Fibroblast of lung (primary cell): ENCODE measurements around the gene CHD8. TPM values are rescaled to one million over a fixed set of nuclear protein-coding genes. Genes with fewer than 3 reads are reported as not detected.
"Not testable (repeated sequence)": the region's sequence is repeated elsewhere in the genome, so short reads cannot be mapped to it uniquely, and the experiment has no call there.

Experiments
- DNase-seq, 2 donors: peaks; one replicate each; pipeline versions ENCODE4 v3.0.0 to v3.0.0-alpha.2; 2010; ENCODE audit warnings: low read depth in 2 of 2
- H2AFZ ChIP-seq: 2 replicates; pipeline ENCODE4 v1.5.1; 2012; ENCODE audit warnings: low read length, control low read depth, inconsistent platforms
- H3K27ac ChIP-seq: 2 replicates; pipeline ENCODE4 v1.5.1; 2011; ENCODE audit warnings: low read length, control low read depth; ENCODE audit not compliant: insufficient read depth
- H3K27me3 ChIP-seq: 2 replicates; pipeline ENCODE4 v1.5.1; 2011; ENCODE audit warnings: mild to moderate bottlenecking, low read length; ENCODE audit not compliant: control insufficient read depth, insufficient read depth
- H3K36me3 ChIP-seq: 2 replicates; pipeline ENCODE4 v1.5.1; 2011; ENCODE audit warnings: low read length; ENCODE audit not compliant: control insufficient read depth, insufficient read depth
- H3K4me1 ChIP-seq: 2 replicates; pipeline ENCODE4 v1.5.1; 2011; ENCODE audit warnings: low read length; ENCODE audit not compliant: control insufficient read depth, insufficient read depth; ENCODE audit errors: extremely low read depth
- H3K4me2 ChIP-seq: 2 replicates; pipeline ENCODE4 v1.5.1; 2011; ENCODE audit warnings: low read length, control low read depth; ENCODE audit not compliant: insufficient read depth; ENCODE audit errors: extremely low read depth
- H3K4me3 ChIP-seq, 4 experiments: fragments of 200-600 bp in 1 of 4; sonication (generic) in 1 of 4; replicated peaks in 1 of 4; 2 replicates each; pipeline ENCODE4 v1.5.1; 2011 to 2016; ENCODE audit warnings: low read length in 4 of 4, low read depth in 3 of 4, mild to moderate bottlenecking in 3 of 4, control low read depth in 2 of 4, inconsistent platforms in 1 of 4, mixed read lengths in 1 of 4; ENCODE audit not compliant: insufficient read depth in 1 of 4; ENCODE audit errors: control extremely low read depth in 1 of 4
- H3K79me2 ChIP-seq: 2 replicates; pipeline ENCODE4 v1.5.1; 2012; ENCODE audit warnings: mild to moderate bottlenecking, low read length, inconsistent platforms; ENCODE audit not compliant: control insufficient read depth, insufficient read depth
- H3K9ac ChIP-seq: 2 replicates; pipeline ENCODE4 v1.5.1; 2011; ENCODE audit warnings: mild to moderate bottlenecking, low read length, control low read depth; ENCODE audit not compliant: insufficient read depth
- H3K9me3 ChIP-seq: 2 replicates; pipeline ENCODE4 v1.5.1; 2012; ENCODE audit warnings: low read depth, low read length; ENCODE audit not compliant: control insufficient read depth, insufficient read depth
- H4K20me1 ChIP-seq: 2 replicates; pipeline ENCODE4 v1.5.1; 2011; ENCODE audit warnings: low read length; ENCODE audit not compliant: control insufficient read depth, insufficient read depth; ENCODE audit errors: extremely low read depth
- EZH2 ChIP-seq: IDR thresholded peaks from 2 replicates; pipeline ENCODE4 v1.5.1; 2012; ENCODE audit warnings: low read length, control low read depth, mild to moderate bottlenecking; ENCODE audit errors: missing control alignments
- polyA plus RNA-seq, 2 donors: library from polyadenylated mRNA; depleted of rRNA in 1 of 2; stranded (reverse) in 1 of 2; unstranded in 1 of 2; fragments of >200 nt; gene quantifications; 2 replicates each; pipeline ENCODE4 v1.2.1, GENCODE V29; 2011 to 2012; ENCODE audit warnings: missing spikeins in 1 of 2
- total RNA-seq: library from RNA; depleted of rRNA; stranded (reverse); fragments of >200 nt; gene quantifications from 2 replicates; pipeline ENCODE4 v1.2.1, GENCODE V29; 2014
- TF ChIP-seq, protein P1 (sequence below), 2 donors: IDR thresholded peaks in 1 of 2; conservative IDR thresholded peaks in 1 of 2; 1 replicate in 1 of 2; 2 replicates in 1 of 2; pipeline ENCODE4 v1.5.1; 2011 to 2012; ENCODE audit warnings: low read length in 2 of 2, control low read depth in 1 of 2, inconsistent platforms in 1 of 2, low read depth in 1 of 2, mild to moderate bottlenecking in 1 of 2

Gene CHD8
- total and polyA plus RNA-seq, 2 donors (not counting 1 experiment from before 2014, with no cell fraction given) = 11.1 to 56.3 TPM

DNA sequence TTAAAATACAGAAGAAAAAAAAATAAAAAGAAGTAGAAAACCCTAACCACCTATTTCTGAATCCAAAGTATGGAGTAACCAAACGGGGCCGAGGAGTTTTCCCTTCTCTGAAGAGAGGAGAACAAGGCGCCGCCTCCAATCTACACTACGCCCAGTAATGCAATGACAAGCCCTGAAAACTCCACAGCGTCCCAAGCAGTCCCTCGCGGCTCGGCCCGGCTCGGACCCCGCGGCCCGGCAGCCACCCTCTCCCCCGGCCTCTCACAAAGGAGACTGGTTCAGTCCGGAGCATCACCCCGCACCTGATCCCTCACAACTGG is 371 bp downstream of the CHD8 start:
- TF ChIP-seq, protein P1, sequence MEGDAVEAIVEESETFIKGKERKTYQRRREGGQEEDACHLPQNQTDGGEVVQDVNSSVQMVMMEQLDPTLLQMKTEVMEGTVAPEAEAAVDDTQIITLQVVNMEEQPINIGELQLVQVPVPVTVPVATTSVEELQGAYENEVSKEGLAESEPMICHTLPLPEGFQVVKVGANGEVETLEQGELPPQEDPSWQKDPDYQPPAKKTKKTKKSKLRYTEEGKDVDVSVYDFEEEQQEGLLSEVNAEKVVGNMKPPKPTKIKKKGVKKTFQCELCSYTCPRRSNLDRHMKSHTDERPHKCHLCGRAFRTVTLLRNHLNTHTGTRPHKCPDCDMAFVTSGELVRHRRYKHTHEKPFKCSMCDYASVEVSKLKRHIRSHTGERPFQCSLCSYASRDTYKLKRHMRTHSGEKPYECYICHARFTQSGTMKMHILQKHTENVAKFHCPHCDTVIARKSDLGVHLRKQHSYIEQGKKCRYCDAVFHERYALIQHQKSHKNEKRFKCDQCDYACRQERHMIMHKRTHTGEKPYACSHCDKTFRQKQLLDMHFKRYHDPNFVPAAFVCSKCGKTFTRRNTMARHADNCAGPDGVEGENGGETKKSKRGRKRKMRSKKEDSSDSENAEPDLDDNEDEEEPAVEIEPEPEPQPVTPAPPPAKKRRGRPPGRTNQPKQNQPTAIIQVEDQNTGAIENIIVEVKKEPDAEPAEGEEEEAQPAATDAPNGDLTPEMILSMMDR (conservative IDR thresholded peaks at IDR 0.05 in 1 of 2, IDR thresholded peaks at IDR 0.05 in 1 of 2; ENCODE audit: low read depth in 1 of 2, low read length in 2 of 2) = no peak
- no peak for TF ChIP-seq EZH2

DNA sequence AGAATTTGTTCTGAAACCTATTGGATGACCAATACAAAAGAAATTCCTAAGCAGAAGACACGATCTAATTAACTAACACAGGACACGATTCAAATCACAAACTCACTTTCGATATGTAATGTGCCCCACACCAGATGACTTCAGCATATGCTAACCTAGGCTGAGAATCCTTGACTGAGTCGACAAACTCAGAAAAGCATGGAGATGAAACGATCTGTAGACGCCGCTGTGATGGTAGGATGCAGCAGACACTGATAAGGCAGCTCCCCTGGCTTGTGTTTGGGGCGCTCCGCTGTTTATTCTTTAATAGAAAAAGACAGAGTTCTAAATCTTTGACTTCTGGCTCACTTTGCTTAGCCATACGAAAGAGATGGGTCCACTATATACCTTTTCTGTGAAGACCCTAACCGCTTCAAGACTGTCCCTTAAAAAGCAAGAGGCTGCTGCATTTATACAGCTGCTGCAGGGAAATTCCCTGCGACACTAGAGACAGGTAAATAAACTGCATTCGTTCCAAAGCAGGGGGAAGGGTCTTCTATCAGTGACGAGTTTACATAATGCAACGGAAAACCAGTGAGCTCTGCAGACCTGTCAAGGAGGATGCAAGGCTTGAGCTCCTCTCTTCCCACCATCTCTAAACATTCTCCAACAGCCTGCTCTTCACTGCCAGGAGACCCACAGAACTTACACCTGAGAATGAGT is 929 bp downstream of the CHD8 start:
- Histone ChIP-seq H3K4me3 (peak overlapping the region; percentile 62 to 97 (median 76)), H3K36me3 (no peaks in the 10 kb centered on the region), H3K4me2 (peak overlapping the region; percentile 97), H3K9ac (peak overlapping the region; percentile 63), H3K27me3 (no peaks in the 10 kb centered on the region), H3K79me2 (peaks cover 48% of the 10 kb centered on the region), H4K20me1 (no peaks in the 10 kb centered on the region), H3K27ac (peak overlapping the region; percentile 66), H2AFZ (no peak overlapping the region), H3K9me3 (no peaks in the 10 kb centered on the region), H3K4me1 (no peaks in the 10 kb centered on the region)
- TF ChIP-seq, protein P1 (conservative IDR thresholded peaks at IDR 0.05 in 1 of 2, IDR thresholded peaks at IDR 0.05 in 1 of 2; ENCODE audit: low read depth in 1 of 2, low read length in 2 of 2) = no peak
- TF ChIP-seq EZH2 = no peak
- no peak for DNase-seq

More for the DNA sequence above, 371 bp downstream of the CHD8 start:
- Histone ChIP-seq H3K79me2 (peaks cover 44% of the 10 kb centered on the region), H3K9ac (peak overlapping the region; percentile 63), H3K9me3 (no peaks in the 10 kb centered on the region), H3K27ac (peak overlapping the region; percentile 66), H3K36me3 (no peaks in the 10 kb centered on the region), H3K27me3 (no peaks in the 10 kb centered on the region), H2AFZ (peak overlapping the region; percentile 24), H3K4me2 (peak overlapping the region; percentile 97), H4K20me1 (no peaks in the 10 kb centered on the region), H3K4me3 (peak overlapping the region; percentile 62 to 97 (median 76)), H3K4me1 (no peaks in the 10 kb centered on the region)
- no peak for DNase-seq

DNA sequence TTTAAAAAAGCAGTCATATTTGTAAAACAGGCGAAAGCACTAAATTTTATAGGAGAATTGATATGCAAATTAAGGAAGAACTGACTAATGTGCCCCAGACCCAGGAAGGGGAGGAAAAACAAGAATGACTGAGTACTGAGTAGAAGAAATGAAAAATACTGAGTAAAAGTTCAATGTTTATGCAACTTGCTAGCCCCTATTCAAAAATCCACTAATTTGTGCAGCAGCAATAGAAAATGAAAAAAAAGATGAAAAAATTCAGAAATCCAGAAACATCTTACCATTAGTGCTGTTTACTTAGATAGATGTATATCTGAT is 6.1 kb downstream of the CHD8 start:
- H3K79me2 ChIP-seq = peaks cover 77% of the 10 kb centered on the region
- no peak overlapping the region for H3K27ac ChIP-seq
- no peaks in the 10 kb centered on the region for H3K36me3 ChIP-seq
- H3K9ac ChIP-seq = no peak overlapping the region
- TF ChIP-seq, protein P1 (conservative IDR thresholded peaks at IDR 0.05 in 1 of 2, IDR thresholded peaks at IDR 0.05 in 1 of 2; ENCODE audit: low read depth in 1 of 2, low read length in 2 of 2) = no peak
- TF ChIP-seq EZH2 = no peak
- no peaks in the 10 kb centered on the region for H3K9me3 ChIP-seq
- no peak for DNase-seq
- H3K4me3 ChIP-seq = no peak overlapping the region
- H2AFZ ChIP-seq = no peak overlapping the region
- H3K4me2 ChIP-seq = no peak overlapping the region
- no peaks in the 10 kb centered on the region for H4K20me1 ChIP-seq
- H3K4me1 ChIP-seq = no peaks in the 10 kb centered on the region
- H3K27me3 ChIP-seq = no peaks in the 10 kb centered on the region

DNA sequence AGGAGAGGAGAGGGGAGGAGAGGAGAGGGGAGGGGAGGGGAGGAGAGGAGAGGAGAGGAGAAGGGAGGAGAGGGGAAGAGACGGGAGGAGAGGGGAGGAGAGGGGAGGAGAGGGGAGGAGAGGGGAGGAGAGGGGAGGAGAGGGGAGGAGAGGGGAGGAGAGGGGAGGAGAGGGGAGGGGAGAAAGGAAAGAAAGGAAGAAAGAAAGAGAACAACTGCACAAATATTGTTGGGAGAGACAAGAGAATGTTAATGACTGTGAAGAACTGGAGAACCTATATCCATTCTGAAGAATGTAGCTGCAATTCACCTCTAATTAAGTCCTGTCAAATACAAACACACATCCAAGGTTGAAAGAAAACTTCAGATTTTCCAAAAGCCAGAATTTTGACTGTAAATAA is 13.3 kb downstream of the CHD8 start:
- not testable (repeated sequence) for H3K27ac ChIP-seq, H3K4me1 ChIP-seq, H4K20me1 ChIP-seq, H3K4me3 ChIP-seq, H3K36me3 ChIP-seq, H3K27me3 ChIP-seq, H3K9ac ChIP-seq, H3K9me3 ChIP-seq, DNase-seq, H3K4me2 ChIP-seq, H2AFZ ChIP-seq
- peaks cover 59% of the 10 kb centered on the region for H3K79me2 ChIP-seq
